ENCODE results near the gene SCYGR1. TPM values are rescaled to one million over a fixed set of nuclear protein-coding genes. Genes with fewer than 3 reads are reported as not detected.

SCYGR1 gene
- total RNA-seq, 1 donor from 2014 or later, result not detected

DNA sequence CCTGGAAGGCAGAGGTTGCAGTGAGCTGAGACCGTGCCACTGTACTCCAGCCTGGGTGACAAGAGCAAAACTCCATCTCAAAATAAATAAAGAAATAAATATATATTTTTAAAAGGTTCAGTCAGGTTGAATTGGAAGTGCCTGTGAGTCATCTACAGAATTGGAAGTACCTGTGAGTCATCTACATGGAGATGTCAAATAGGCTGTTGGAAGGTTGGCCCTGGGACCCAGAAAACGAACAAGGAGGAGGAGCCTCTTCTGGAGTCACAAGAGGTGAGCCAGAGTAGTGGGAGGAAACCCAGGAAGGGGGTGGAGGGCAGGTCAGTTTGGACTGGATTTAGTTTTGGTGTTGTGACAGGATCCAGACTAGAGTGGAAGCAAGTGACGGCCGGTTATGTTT lies 15.2 kb upstream of the SCYGR1 start:
- TF ChIP-seq, protein P1, sequence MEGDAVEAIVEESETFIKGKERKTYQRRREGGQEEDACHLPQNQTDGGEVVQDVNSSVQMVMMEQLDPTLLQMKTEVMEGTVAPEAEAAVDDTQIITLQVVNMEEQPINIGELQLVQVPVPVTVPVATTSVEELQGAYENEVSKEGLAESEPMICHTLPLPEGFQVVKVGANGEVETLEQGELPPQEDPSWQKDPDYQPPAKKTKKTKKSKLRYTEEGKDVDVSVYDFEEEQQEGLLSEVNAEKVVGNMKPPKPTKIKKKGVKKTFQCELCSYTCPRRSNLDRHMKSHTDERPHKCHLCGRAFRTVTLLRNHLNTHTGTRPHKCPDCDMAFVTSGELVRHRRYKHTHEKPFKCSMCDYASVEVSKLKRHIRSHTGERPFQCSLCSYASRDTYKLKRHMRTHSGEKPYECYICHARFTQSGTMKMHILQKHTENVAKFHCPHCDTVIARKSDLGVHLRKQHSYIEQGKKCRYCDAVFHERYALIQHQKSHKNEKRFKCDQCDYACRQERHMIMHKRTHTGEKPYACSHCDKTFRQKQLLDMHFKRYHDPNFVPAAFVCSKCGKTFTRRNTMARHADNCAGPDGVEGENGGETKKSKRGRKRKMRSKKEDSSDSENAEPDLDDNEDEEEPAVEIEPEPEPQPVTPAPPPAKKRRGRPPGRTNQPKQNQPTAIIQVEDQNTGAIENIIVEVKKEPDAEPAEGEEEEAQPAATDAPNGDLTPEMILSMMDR (IDR thresholded peaks at IDR 0.05; ENCODE audit: partially characterized antibody, unreplicated experiment), result no peak
- H3K27me3 Mint-ChIP-seq (ENCODE audit: unreplicated experiment), result no peaks in the 10 kb centered on the region
- DNase-seq, result no peak
- H3K36me3 Mint-ChIP-seq (ENCODE audit: unreplicated experiment), result no peaks in the 10 kb centered on the region
- no peak overlapping the region for H3K4me3 Mint-ChIP-seq (ENCODE audit: unreplicated experiment)
- H3K4me1 Mint-ChIP-seq (ENCODE audit: low read depth, unreplicated experiment), result peaks cover 10% of the 10 kb centered on the region
- no peak overlapping the region for H3K27ac Mint-ChIP-seq (ENCODE audit: unreplicated experiment)
- H3K9me3 Mint-ChIP-seq (ENCODE audit: unreplicated experiment), result peaks cover 2% of the 10 kb centered on the region

DNA sequence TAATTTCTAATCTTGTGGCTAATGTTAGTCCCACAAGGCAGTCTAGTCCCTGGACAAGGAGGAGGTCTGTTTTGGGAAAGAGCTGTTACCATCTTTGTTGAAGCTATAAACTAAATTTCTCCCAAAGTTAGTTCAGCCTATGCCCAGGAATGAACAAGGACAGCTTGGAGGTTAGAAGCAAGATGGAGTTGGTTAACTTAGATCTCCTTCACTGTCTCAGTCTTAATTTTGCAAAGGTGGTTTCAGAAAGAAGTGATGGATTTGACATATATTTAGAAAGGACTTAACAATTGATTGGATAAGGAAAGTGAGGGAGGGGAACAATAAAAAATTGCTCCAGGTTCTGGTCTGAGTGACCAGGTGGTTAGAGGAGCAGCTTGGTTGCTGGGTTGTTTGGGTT lies 14.6 kb upstream of the SCYGR1 start:
- peaks cover 2% of the 10 kb centered on the region for H3K9me3 Mint-ChIP-seq (ENCODE audit: unreplicated experiment)
- H3K27me3 Mint-ChIP-seq (ENCODE audit: unreplicated experiment), result no peaks in the 10 kb centered on the region
- no peak for DNase-seq
- H3K4me3 Mint-ChIP-seq (ENCODE audit: unreplicated experiment), result no peak overlapping the region
- H3K27ac Mint-ChIP-seq (ENCODE audit: unreplicated experiment), result no peak overlapping the region
- no peaks in the 10 kb centered on the region for H3K36me3 Mint-ChIP-seq (ENCODE audit: unreplicated experiment)
- peaks cover 4% of the 10 kb centered on the region for H3K4me1 Mint-ChIP-seq (ENCODE audit: low read depth, unreplicated experiment)
- TF ChIP-seq, protein P1 (IDR thresholded peaks at IDR 0.05; ENCODE audit: partially characterized antibody, unreplicated experiment), result no peak

DNA sequence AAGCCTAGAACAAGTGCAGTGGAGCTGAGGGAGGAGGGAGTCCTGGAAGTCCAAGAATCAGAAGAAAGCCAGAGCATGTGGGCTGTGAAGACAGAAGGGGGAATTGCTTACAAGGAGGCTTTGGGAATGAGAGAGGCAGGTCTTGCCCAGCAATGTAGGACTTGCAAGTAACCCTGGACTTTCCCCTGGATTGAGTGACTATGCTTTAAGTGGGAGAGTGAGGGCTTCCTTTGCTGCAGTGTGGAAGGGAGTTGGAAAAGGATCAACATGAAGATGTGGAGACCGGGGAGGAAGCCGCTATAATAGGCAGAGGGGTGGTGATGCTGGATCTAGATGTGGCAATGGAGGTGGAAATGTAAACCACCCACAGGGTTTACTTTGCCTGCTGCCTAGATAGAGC lies 13.8 kb upstream of the SCYGR1 start:
- Mint-ChIP-seq H3K27me3 (ENCODE audit: unreplicated experiment) (no peaks in the 10 kb centered on the region), H3K4me1 (ENCODE audit: low read depth, unreplicated experiment) (peaks cover 2% of the 10 kb centered on the region), H3K4me3 (ENCODE audit: unreplicated experiment) (no peak overlapping the region), H3K27ac (ENCODE audit: unreplicated experiment) (no peak overlapping the region), H3K36me3 (ENCODE audit: unreplicated experiment) (no peaks in the 10 kb centered on the region), H3K9me3 (ENCODE audit: unreplicated experiment) (peaks cover 2% of the 10 kb centered on the region)
- TF ChIP-seq, protein P1 (IDR thresholded peaks at IDR 0.05; ENCODE audit: partially characterized antibody, unreplicated experiment), result no peak
- DNase-seq, result no peak

DNA sequence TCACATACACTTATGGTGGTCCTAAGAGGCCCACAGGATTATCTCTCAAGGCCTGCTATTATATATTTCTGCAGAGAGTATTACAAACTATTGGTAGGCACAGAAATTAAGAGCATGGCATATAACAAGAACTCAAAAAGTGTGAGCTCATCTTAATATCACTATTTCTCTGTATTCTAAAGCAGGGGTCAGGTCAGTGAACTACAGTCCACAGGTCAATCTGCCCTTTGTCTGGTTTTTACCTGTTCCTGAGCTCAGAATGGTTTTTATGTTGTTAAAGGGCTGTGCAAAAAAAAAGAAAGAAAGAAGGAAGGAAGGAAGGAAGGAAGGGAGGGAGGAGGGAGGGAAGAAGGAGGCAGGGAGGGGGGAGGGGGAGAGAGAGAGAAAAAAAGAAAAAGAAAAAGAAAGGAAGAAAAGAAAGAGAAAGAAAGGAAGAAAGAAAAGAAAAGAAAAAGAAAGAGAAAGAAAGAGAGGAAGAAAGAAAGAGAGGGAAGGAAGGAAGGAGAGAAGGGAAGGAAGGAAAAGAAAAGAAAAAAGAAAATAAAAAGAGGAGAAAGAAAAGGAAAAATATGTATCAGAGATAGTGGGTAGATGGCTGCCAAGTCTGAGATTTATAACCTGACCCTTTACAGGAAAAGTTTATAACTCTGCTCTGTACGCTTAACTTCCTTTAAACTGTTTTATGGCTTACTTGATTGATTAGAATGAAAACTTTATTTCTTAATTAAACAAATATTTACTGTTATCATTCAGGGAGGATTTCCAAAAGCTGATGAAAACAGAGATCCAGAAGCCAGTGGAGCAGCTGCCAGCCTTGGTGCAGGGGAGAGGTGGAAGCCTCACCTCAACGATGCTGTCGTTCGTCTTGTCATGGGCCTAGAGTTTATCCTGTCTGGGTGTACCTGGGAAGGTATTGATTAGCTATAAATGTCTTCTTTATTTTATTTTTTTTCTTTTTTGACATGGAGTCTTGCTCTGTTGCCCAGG lies 11.2 kb upstream of the SCYGR1 start:
- Mint-ChIP-seq H3K4me3 (ENCODE audit: unreplicated experiment) (no peak overlapping the region), H3K27ac (ENCODE audit: unreplicated experiment) (no peak overlapping the region), H3K36me3 (ENCODE audit: unreplicated experiment) (no peaks in the 10 kb centered on the region), H3K27me3 (ENCODE audit: unreplicated experiment) (no peaks in the 10 kb centered on the region), H3K9me3 (ENCODE audit: unreplicated experiment) (peaks cover 2% of the 10 kb centered on the region), H3K4me1 (ENCODE audit: low read depth, unreplicated experiment) (no peaks in the 10 kb centered on the region)
- TF ChIP-seq, protein P1 (IDR thresholded peaks at IDR 0.05; ENCODE audit: partially characterized antibody, unreplicated experiment), result no peak
- no peak for DNase-seq

DNA sequence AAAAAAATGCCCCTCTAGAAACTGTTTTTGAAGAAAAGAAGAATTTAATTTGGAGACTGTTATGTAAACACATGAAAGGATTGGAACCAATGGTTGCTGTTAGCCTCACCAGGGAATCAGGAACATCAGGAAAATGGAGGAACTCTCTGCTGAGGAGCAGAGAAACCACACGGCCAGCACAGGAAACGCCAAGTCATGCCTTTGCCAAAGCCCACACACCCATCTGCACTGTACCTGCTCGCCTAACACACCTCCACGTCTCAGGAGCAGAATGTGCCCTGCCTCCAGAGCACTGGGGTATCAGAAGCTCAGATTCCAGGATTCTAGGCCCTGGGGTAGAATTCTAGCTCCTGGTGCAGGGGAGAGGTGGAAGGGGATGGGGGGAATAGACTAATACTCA lies 9.8 kb upstream of the SCYGR1 start:
- Mint-ChIP-seq H3K27me3 (ENCODE audit: unreplicated experiment) (no peaks in the 10 kb centered on the region), H3K4me3 (ENCODE audit: unreplicated experiment) (no peak overlapping the region), H3K4me1 (ENCODE audit: low read depth, unreplicated experiment) (peaks cover 5% of the 10 kb centered on the region), H3K9me3 (ENCODE audit: unreplicated experiment) (no peaks in the 10 kb centered on the region), H3K27ac (ENCODE audit: unreplicated experiment) (no peak overlapping the region), H3K36me3 (ENCODE audit: unreplicated experiment) (no peaks in the 10 kb centered on the region)
- TF ChIP-seq, protein P1 (IDR thresholded peaks at IDR 0.05; ENCODE audit: partially characterized antibody, unreplicated experiment), result no peak
- no peak for DNase-seq
